ENCODE measurements around the gene BCORL1. TPM values are rescaled to one million over a fixed set of nuclear protein-coding genes. Genes with fewer than 3 reads are reported as not detected.

BCORL1 gene
- total RNA-seq, 6 experiments from 2014 or later = 13.3 to 18.3 (median 14.8) TPM

GRCh38 chrX:129958083-129958465 lies 24.4 kb upstream of the BCORL1 start:
- H3K36me3 Mint-ChIP-seq (ENCODE audit: low read depth) = no peaks in the 10 kb centered on the region
- no peaks in the 10 kb centered on the region for H3K27me3 Mint-ChIP-seq (ENCODE audit: insufficient read depth)
- no peak overlapping the region for H3K27ac Mint-ChIP-seq
- TF ChIP-seq, protein P1, sequence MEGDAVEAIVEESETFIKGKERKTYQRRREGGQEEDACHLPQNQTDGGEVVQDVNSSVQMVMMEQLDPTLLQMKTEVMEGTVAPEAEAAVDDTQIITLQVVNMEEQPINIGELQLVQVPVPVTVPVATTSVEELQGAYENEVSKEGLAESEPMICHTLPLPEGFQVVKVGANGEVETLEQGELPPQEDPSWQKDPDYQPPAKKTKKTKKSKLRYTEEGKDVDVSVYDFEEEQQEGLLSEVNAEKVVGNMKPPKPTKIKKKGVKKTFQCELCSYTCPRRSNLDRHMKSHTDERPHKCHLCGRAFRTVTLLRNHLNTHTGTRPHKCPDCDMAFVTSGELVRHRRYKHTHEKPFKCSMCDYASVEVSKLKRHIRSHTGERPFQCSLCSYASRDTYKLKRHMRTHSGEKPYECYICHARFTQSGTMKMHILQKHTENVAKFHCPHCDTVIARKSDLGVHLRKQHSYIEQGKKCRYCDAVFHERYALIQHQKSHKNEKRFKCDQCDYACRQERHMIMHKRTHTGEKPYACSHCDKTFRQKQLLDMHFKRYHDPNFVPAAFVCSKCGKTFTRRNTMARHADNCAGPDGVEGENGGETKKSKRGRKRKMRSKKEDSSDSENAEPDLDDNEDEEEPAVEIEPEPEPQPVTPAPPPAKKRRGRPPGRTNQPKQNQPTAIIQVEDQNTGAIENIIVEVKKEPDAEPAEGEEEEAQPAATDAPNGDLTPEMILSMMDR (IDR thresholded peaks at IDR 0.05) = no peak
- H3K4me1 Mint-ChIP-seq (ENCODE audit: low read depth) = peaks cover 33% of the 10 kb centered on the region
- DNase-seq = no peak
- H3K9me3 Mint-ChIP-seq = no peaks in the 10 kb centered on the region
- H3K4me3 Mint-ChIP-seq = no peak overlapping the region

- TF ChIP-seq, protein P1 (IDR thresholded peaks at IDR 0.05) = no peak
- Mint-ChIP-seq H3K27ac (no peak overlapping the region), H3K4me3 (no peak overlapping the region; the same call in 1 of the 2 replicates), H3K27me3 (ENCODE audit: insufficient read depth) (no peaks in the 10 kb centered on the region), H3K36me3 (ENCODE audit: low read depth) (no peaks in the 10 kb centered on the region), H3K4me1 (ENCODE audit: low read depth) (peaks cover 39% of the 10 kb centered on the region), H3K9me3 (no peaks in the 10 kb centered on the region)
- DNase-seq = no peak
Measured at GRCh38 chrX:129958814-129959492, 23.5 kb upstream of the BCORL1 start.

- TF ChIP-seq, protein P1 (IDR thresholded peaks at IDR 0.05) = no peak
- Mint-ChIP-seq H3K4me1 (ENCODE audit: low read depth) (peaks cover 39% of the 10 kb centered on the region), H3K9me3 (no peaks in the 10 kb centered on the region), H3K27me3 (ENCODE audit: insufficient read depth) (no peaks in the 10 kb centered on the region), H3K36me3 (ENCODE audit: low read depth) (no peaks in the 10 kb centered on the region), H3K4me3 (no peak overlapping the region; the same call in 1 of the 2 replicates), H3K27ac (no peak overlapping the region)
- DNase-seq = no peak
Measured at GRCh38 chrX:129959493-129959832, 23.0 kb upstream of the BCORL1 start.

- H3K4me1 Mint-ChIP-seq (ENCODE audit: low read depth) = peaks cover 39% of the 10 kb centered on the region
- peak overlapping the region; percentile 43 for H3K4me3 Mint-ChIP-seq
- peak; percentile 25 for DNase-seq
- H3K36me3 Mint-ChIP-seq (ENCODE audit: low read depth) = no peaks in the 10 kb centered on the region
- H3K27ac Mint-ChIP-seq = peak overlapping the region; percentile 58
- no peaks in the 10 kb centered on the region; the same call in 1 of the 2 replicates for H3K27me3 Mint-ChIP-seq (ENCODE audit: insufficient read depth)
- no peaks in the 10 kb centered on the region for H3K9me3 Mint-ChIP-seq
- TF ChIP-seq, protein P1 (IDR thresholded peaks at IDR 0.05) = no peak
Measured at GRCh38 chrX:129961180-129962083, 21.0 kb upstream of the BCORL1 start.

DNA sequence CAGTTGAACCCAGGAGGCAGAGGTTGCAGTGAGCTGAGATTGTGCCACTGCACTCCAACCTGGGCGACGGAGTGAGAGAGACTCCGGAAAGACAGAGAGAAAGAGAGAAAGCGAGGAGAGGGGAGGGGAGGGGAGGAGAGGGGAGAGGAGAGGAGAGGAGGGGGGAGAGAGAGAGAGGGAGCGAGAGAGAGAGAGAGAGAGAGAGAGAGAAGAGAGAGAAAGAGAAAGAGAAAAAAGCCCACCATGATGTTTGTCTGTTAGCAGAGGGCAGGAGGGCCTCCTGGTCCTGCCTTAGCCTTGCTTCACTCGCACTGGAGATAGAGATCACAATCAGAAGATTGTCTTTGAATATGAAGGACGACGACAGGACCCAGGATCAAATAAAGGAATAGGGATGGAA lies 18.7 kb upstream of the BCORL1 start:
- Mint-ChIP-seq H3K9me3 (no peaks in the 10 kb centered on the region), H3K4me3 (no peak overlapping the region), H3K36me3 (ENCODE audit: low read depth) (no peaks in the 10 kb centered on the region), H3K4me1 (ENCODE audit: low read depth) (peaks cover 34% of the 10 kb centered on the region), H3K27me3 (ENCODE audit: insufficient read depth) (peaks cover 2% of the 10 kb centered on the region; the same call in 1 of the 2 replicates), H3K27ac (no peak overlapping the region)
- no peak for DNase-seq
- TF ChIP-seq, protein P1 (IDR thresholded peaks at IDR 0.05) = no peak
